ENCODE results near the gene WDR89.
A peak's percentile ranks its signal among the peaks of the same experiment; 100 is the strongest.
"Not testable (repeated sequence)": the region's sequence is repeated elsewhere in the genome, so short reads cannot be mapped to it uniquely, and the experiment has no call there.

WDR89 gene

GRCh38 chr14:63641473-63642228 is at the start of gene WDR89:
Gene WDR89, minus strand, starts transcription at chr14:63641871. Its CDS starts 41,929 bp downstream, at chr14:63599942.
- peak; percentile 99 for DNase-seq (ENCODE audit: low spot score)

GRCh38 chr14:63689132-63689531 is 47.5 kb upstream of the WDR89 start:
- DNase-seq (ENCODE audit: low spot score) = no peak

GRCh38 chr14:63686926-63687325 is 45.3 kb upstream of the WDR89 start:
- no peak for DNase-seq (ENCODE audit: low spot score)

- DNase-seq (ENCODE audit: low spot score) = no peak
Observed at GRCh38 chr14:63685401-63685800, 43.7 kb upstream of the WDR89 start.

GRCh38 chr14:63682727-63683593 is 41.3 kb upstream of the WDR89 start:
- no peak for DNase-seq (ENCODE audit: low spot score)

- DNase-seq (ENCODE audit: low spot score) = no peak
Observed at GRCh38 chr14:63678536-63678935, 36.9 kb upstream of the WDR89 start.

- no peak for DNase-seq (ENCODE audit: low spot score)
Observed at GRCh38 chr14:63677891-63678379, 36.3 kb upstream of the WDR89 start.

- DNase-seq (ENCODE audit: low spot score) = no peak
Observed at GRCh38 chr14:63676615-63677014, 34.9 kb upstream of the WDR89 start.

- DNase-seq (ENCODE audit: low spot score) = no peak
Observed at GRCh38 chr14:63673886-63674497, 32.3 kb upstream of the WDR89 start.

GRCh38 chr14:63673255-63673654 is 31.6 kb upstream of the WDR89 start:
- DNase-seq (ENCODE audit: low spot score) = no peak

GRCh38 chr14:63672417-63673180 is 30.9 kb upstream of the WDR89 start:
- DNase-seq (ENCODE audit: low spot score) = no peak

- DNase-seq (ENCODE audit: low spot score) = no peak
Observed at GRCh38 chr14:63671987-63672386, 30.3 kb upstream of the WDR89 start.

GRCh38 chr14:63670692-63671091 is 29.0 kb upstream of the WDR89 start:
- no peak for DNase-seq (ENCODE audit: low spot score)

- DNase-seq (ENCODE audit: low spot score) = no peak
Observed at GRCh38 chr14:63666335-63666734, 24.7 kb upstream of the WDR89 start.

- DNase-seq (ENCODE audit: low spot score) = no peak
Observed at GRCh38 chr14:63663428-63664341, 22.0 kb upstream of the WDR89 start.

GRCh38 chr14:63662776-63663175 is 21.1 kb upstream of the WDR89 start:
- no peak for DNase-seq (ENCODE audit: low spot score)

GRCh38 chr14:63661881-63662280 is 20.2 kb upstream of the WDR89 start:
- not testable (repeated sequence) for DNase-seq (ENCODE audit: low spot score)

- peak; percentile 61 for DNase-seq (ENCODE audit: low spot score)
Observed at GRCh38 chr14:63659726-63660125, 18.1 kb upstream of the WDR89 start.

- DNase-seq (ENCODE audit: low spot score) = no peak
Observed at GRCh38 chr14:63656194-63656593, 14.5 kb upstream of the WDR89 start.

GRCh38 chr14:63654936-63655335 is 13.3 kb upstream of the WDR89 start:
- DNase-seq (ENCODE audit: low spot score) = no peak

- no peak for DNase-seq (ENCODE audit: low spot score)
Observed at GRCh38 chr14:63654346-63654745, 12.7 kb upstream of the WDR89 start.

All from SW480 (cell line).